Measurements from ENCODE around the gene RRAGD. TPM values are rescaled to one million over a fixed set of nuclear protein-coding genes. Genes with fewer than 3 reads are reported as not detected.

The RRAGD gene
- total RNA-seq, 1 experiment from 2014 or later = not detected

GRCh38 chr6:89459501-89459900 lies 47.4 kb upstream of the RRAGD start:
- TF ChIP-seq EZH2 (IDR thresholded peaks at IDR 0.05; ENCODE audit: low read depth) (no peak), CTCF (conservative IDR thresholded peaks at IDR 0.05) (no peak)
- intact Hi-C loops (cut with micrococcal nuclease; ENCODE audit: unreplicated experiment) = no loop called here
- no peak overlapping the region for H3K4me3 ChIP-seq
- H3K27ac ChIP-seq = no peak overlapping the region
- no peaks in the 10 kb centered on the region for H3K9me3 ChIP-seq (ENCODE audit: insufficient read depth, low read depth)
- no TSS peak for BruUV-seq (replicated peaks)
- H3K27me3 ChIP-seq (ENCODE audit: insufficient read depth, low read depth) = no peaks in the 10 kb centered on the region
- H3K4me1 ChIP-seq (replicated peaks; ENCODE audit: insufficient read depth) = no peaks in the 10 kb centered on the region
- no peak overlapping the region for H3K4me2 ChIP-seq
- no peaks in the 10 kb centered on the region for H3K9me2 ChIP-seq (ENCODE audit: insufficient read depth)
- no peaks in the 10 kb centered on the region for H3K79me2 ChIP-seq (ENCODE audit: low read depth)
- ChIA-PET CTCF (interaction anchor here (0.6 kb wide), 1 partner anchor 480 kb away, joined by 3 read pairs; no protein-coding TSS in a partner anchor), POLR2A (ENCODE audit: unreplicated experiment) (no interaction called here)
- H3F3A ChIP-seq (ENCODE audit: insufficient read depth, low read depth) = no peaks in the 10 kb centered on the region
- H3K36me3 ChIP-seq (ENCODE audit: low read depth) = no peaks in the 10 kb centered on the region
- H4K20me1 ChIP-seq (ENCODE audit: insufficient read depth) = no peaks in the 10 kb centered on the region
- H2AFZ ChIP-seq = no peak overlapping the region
- no peak for DNase-seq

DNA sequence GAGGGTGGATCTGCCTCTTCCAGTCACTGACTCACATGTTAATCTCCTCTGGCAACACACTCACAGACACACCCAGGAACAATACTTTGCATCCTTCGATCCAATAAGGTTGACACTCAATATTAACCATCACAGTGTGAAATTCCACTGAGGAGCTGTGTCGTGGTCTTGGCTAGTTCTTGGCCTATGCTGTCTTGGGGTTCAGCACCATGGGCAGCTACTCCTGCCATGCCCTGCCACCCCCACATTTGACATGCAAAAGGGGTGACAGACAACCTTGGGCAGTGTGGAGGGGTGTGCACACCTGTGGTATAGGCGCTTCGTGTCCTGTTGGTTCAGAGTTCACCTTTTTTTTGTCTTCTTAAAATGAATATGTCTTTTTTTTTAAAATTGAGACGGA lies 46.6 kb upstream of the RRAGD start:
- H3K4me1 ChIP-seq (replicated peaks; ENCODE audit: insufficient read depth) = no peaks in the 10 kb centered on the region
- no peaks in the 10 kb centered on the region for H3K27me3 ChIP-seq (ENCODE audit: insufficient read depth, low read depth)
- TF ChIP-seq CTCF (conservative IDR thresholded peaks at IDR 0.05) = no peak
- no peak for TF ChIP-seq EZH2 (IDR thresholded peaks at IDR 0.05; ENCODE audit: low read depth)
- intact Hi-C loops (cut with micrococcal nuclease; ENCODE audit: unreplicated experiment) = no loop called here
- POLR2A ChIA-PET (ENCODE audit: unreplicated experiment) = interaction anchor here (0.6 kb wide), 1 partner anchor 216 kb away, joined by 3 read pairs; no protein-coding TSS in a partner anchor
- H2AFZ ChIP-seq = no peak overlapping the region
- H3K9me2 ChIP-seq (ENCODE audit: insufficient read depth) = no peaks in the 10 kb centered on the region
- H3K79me2 ChIP-seq (ENCODE audit: low read depth) = no peaks in the 10 kb centered on the region
- BruUV-seq (replicated peaks) = no TSS peak
- no peak for DNase-seq
- H3K27ac ChIP-seq = no peak overlapping the region
- H3K36me3 ChIP-seq (ENCODE audit: low read depth) = no peaks in the 10 kb centered on the region
- CTCF ChIA-PET = no interaction called here
- H4K20me1 ChIP-seq (ENCODE audit: insufficient read depth) = no peaks in the 10 kb centered on the region
- no peak overlapping the region for H3K4me3 ChIP-seq
- H3K9me3 ChIP-seq (ENCODE audit: insufficient read depth, low read depth) = no peaks in the 10 kb centered on the region
- H3F3A ChIP-seq (ENCODE audit: insufficient read depth, low read depth) = no peaks in the 10 kb centered on the region
- H3K4me2 ChIP-seq = no peak overlapping the region

GRCh38 chr6:89454300-89454699 lies 42.2 kb upstream of the RRAGD start:
- H3F3A ChIP-seq (ENCODE audit: insufficient read depth, low read depth) = no peaks in the 10 kb centered on the region
- H4K20me1 ChIP-seq (ENCODE audit: insufficient read depth) = no peaks in the 10 kb centered on the region
- BruUV-seq (replicated peaks) = no TSS peak
- no peak for DNase-seq
- H3K79me2 ChIP-seq (ENCODE audit: low read depth) = no peaks in the 10 kb centered on the region
- no peaks in the 10 kb centered on the region for H3K4me1 ChIP-seq (replicated peaks; ENCODE audit: insufficient read depth)
- H3K4me3 ChIP-seq = no peak overlapping the region
- H3K36me3 ChIP-seq (ENCODE audit: low read depth) = no peaks in the 10 kb centered on the region
- H3K27ac ChIP-seq = no peak overlapping the region
- TF ChIP-seq CTCF (conservative IDR thresholded peaks at IDR 0.05) (no peak), EZH2 (IDR thresholded peaks at IDR 0.05; ENCODE audit: low read depth) (no peak)
- no peak overlapping the region for H2AFZ ChIP-seq
- ChIA-PET POLR2A (ENCODE audit: unreplicated experiment) (no interaction called here), CTCF (no interaction called here)
- no peak overlapping the region for H3K4me2 ChIP-seq
- H3K9me3 ChIP-seq (ENCODE audit: insufficient read depth, low read depth) = no peaks in the 10 kb centered on the region
- H3K9me2 ChIP-seq (ENCODE audit: insufficient read depth) = no peaks in the 10 kb centered on the region
- H3K27me3 ChIP-seq (ENCODE audit: insufficient read depth, low read depth) = no peaks in the 10 kb centered on the region
- intact Hi-C loops (cut with micrococcal nuclease; ENCODE audit: unreplicated experiment) = no loop called here

Measured in PC-9 (cell line).